ENCODE results near the gene ERBB4. TPM values are rescaled to one million over a fixed set of nuclear protein-coding genes. Genes with fewer than 3 reads are reported as not detected.

The ERBB4 gene
- total and polyA plus RNA-seq, 2 of the 8 experiments (the other 6 are each of a cell fraction or from before 2014, with no cell fraction given), result 0.34 to 1.3 TPM

GRCh38 chr2:211741966-211742365 is 796.6 kb downstream of the ERBB4 start:
- Histone ChIP-seq H3K18ac (ENCODE audit: extremely low read depth, low read length) (no peak overlapping the region), H3K4me2 (ENCODE audit: insufficient read depth in 1 of 2, low read depth in 2 of 2, low read length in 2 of 2) (no peak overlapping the region), H2BK5ac (ENCODE audit: low read depth, low read length) (no peak overlapping the region), H3K36me3 (ENCODE audit: control insufficient read depth in 2 of 4, insufficient read depth in 4 of 4, low read length in 3 of 4) (no peaks in the 10 kb centered on the region), H3K14ac (ENCODE audit: insufficient read length) (no peak overlapping the region), H4K8ac (ENCODE audit: extremely low read depth, insufficient read depth, low read length) (no peak overlapping the region), H3K9me3 (ENCODE audit: insufficient read depth in 2 of 2, low read depth in 1 of 2, low read length in 1 of 2) (no peaks in the 10 kb centered on the region), H3K79me2 (ENCODE audit: control insufficient read depth in 1 of 2, insufficient read depth in 2 of 2, low read length in 2 of 2) (no peaks in the 10 kb centered on the region), H4K20me1 (replicated peaks in 1 of 2; ENCODE audit: control insufficient read depth in 1 of 2, insufficient read depth in 2 of 2, low read length in 2 of 2) (no peaks in the 10 kb centered on the region), H3K4ac (replicated peaks; ENCODE audit: insufficient read length, low read depth, low read length) (no peak overlapping the region), H3K79me1 (ENCODE audit: low read depth, low read length) (no peaks in the 10 kb centered on the region), H4K5ac (ENCODE audit: insufficient read length, low read depth, low read length) (no peak overlapping the region), H2AFZ (ENCODE audit: low read length) (no peak overlapping the region), H3K27me3 (replicated peaks in 1 of 4; ENCODE audit: control insufficient read depth in 3 of 4, extremely low read depth in 1 of 4, insufficient read depth in 3 of 4, low read length in 3 of 4) (no peaks in the 10 kb centered on the region), H2BK12ac (ENCODE audit: low read depth, low read length) (no peak overlapping the region), H2BK15ac (ENCODE audit: low read length) (no peak overlapping the region), H3K27ac (ENCODE audit: low read depth, low read length) (no peak overlapping the region), H3K4me1 (replicated peaks in 1 of 4; ENCODE audit: control insufficient read depth in 3 of 4, insufficient read depth in 4 of 4, low read length in 3 of 4) (peaks cover 0 to 2% (median 0%) of the 10 kb centered on the region in 4 experiments; a peak in 1 of 7 replicates), H3K23ac (ENCODE audit: insufficient read length) (no peak overlapping the region), H3K9ac (replicated peaks in 1 of 4; ENCODE audit: extremely low read depth in 1 of 4, low read depth in 3 of 4, low read length in 3 of 4) (no peak overlapping the region), H2BK120ac (replicated peaks; ENCODE audit: low read depth, low read length) (no peak overlapping the region), H3K4me3 (ENCODE audit: extremely low read depth in 1 of 4, insufficient read depth in 2 of 4, low read depth in 3 of 4, low read length in 4 of 4) (no peak overlapping the region), H4K91ac (replicated peaks; ENCODE audit: insufficient read length, low read length) (no peak overlapping the region), H3K56ac (replicated peaks; ENCODE audit: insufficient read length, low read depth, low read length) (no peak overlapping the region), H3K23me2 (ENCODE audit: low read depth, low read length) (no peaks in the 10 kb centered on the region; the same call in 1 of the 2 replicates), H2AK5ac (ENCODE audit: low read depth, low read length) (no peak overlapping the region), H2BK20ac (ENCODE audit: low read length) (no peak overlapping the region)
- CTCF ChIA-PET (ENCODE audit: partially characterized antibody), result interaction anchor here (1.2 kb wide), 1 partner anchor 136 kb away, joined by 3 read pairs; no protein-coding TSS in a partner anchor
- TF ChIP-seq, protein P1, sequence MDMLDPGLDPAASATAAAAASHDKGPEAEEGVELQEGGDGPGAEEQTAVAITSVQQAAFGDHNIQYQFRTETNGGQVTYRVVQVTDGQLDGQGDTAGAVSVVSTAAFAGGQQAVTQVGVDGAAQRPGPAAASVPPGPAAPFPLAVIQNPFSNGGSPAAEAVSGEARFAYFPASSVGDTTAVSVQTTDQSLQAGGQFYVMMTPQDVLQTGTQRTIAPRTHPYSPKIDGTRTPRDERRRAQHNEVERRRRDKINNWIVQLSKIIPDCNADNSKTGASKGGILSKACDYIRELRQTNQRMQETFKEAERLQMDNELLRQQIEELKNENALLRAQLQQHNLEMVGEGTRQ (IDR thresholded peaks at IDR 0.05; ENCODE audit: low read length), result no peak
- TF ChIP-seq TEAD4 (IDR thresholded peaks at IDR 0.05; ENCODE audit: low read depth, low read length), result no peak
- TF ChIP-seq GTF2F1 (IDR thresholded peaks at IDR 0.05; ENCODE audit: borderline replicate concordance, low read depth, low read length), result no peak
- no peak for TF ChIP-seq SP4 (IDR thresholded peaks at IDR 0.05; ENCODE audit: low read length)
- TF ChIP-seq PHF8 (conservative IDR thresholded peaks at IDR 0.05; ENCODE audit: low read depth, low read length), result no peak
- TF ChIP-seq CREB1 (IDR thresholded peaks at IDR 0.05), result no peak
- TF ChIP-seq SIN3A (conservative IDR thresholded peaks at IDR 0.05 in 1 of 2, IDR thresholded peaks at IDR 0.05 in 1 of 2; ENCODE audit: low read depth in 1 of 2, low read length in 2 of 2), result no peak
- no peak for TF ChIP-seq CHD2 (IDR thresholded peaks at IDR 0.05; ENCODE audit: low read length)
- TF ChIP-seq CTBP2 (IDR thresholded peaks at IDR 0.05; ENCODE audit: borderline replicate concordance, insufficient read depth, insufficient read length, low read length), result no peak
- no peak for TF ChIP-seq SRF (IDR thresholded peaks at IDR 0.05; ENCODE audit: low read depth, low read length)
- 97% methylated on average over 4 of the region's 4 CpGs; no CpG with 5 or more reads in 1 of the 2 experiments for WGBS, 2 experiments (ENCODE audit: extremely low coverage in 1 of 2, insufficient coverage in 1 of 2, insufficient read length in 1 of 2, insufficient replicate concordance in 2 of 2, low coverage in 1 of 2, low lambda C conversion rate in 2 of 2, missing lambda C conversion rate in 1 of 2)
- DNase-seq (ENCODE audit: low read depth in 1 of 2, low spot score in 2 of 2), result no peak
- POLR2A ChIA-PET (ENCODE audit: partially characterized antibody), result no interaction called here
- no peak for FAIRE-seq
